Hippocampal formation (tissue), 2 donors: ENCODE data around the gene SLC22A3.
"Not testable (repeated sequence)": the region's sequence is repeated elsewhere in the genome, so short reads cannot be mapped to it uniquely, and the experiment has no call there.

Source experiments
- DNase-seq, 2 donors: peaks; one replicate each; lab custom pipeline; 2025; lab: John Stamatoyannopoulos, UW

Gene SLC22A3

DNA sequence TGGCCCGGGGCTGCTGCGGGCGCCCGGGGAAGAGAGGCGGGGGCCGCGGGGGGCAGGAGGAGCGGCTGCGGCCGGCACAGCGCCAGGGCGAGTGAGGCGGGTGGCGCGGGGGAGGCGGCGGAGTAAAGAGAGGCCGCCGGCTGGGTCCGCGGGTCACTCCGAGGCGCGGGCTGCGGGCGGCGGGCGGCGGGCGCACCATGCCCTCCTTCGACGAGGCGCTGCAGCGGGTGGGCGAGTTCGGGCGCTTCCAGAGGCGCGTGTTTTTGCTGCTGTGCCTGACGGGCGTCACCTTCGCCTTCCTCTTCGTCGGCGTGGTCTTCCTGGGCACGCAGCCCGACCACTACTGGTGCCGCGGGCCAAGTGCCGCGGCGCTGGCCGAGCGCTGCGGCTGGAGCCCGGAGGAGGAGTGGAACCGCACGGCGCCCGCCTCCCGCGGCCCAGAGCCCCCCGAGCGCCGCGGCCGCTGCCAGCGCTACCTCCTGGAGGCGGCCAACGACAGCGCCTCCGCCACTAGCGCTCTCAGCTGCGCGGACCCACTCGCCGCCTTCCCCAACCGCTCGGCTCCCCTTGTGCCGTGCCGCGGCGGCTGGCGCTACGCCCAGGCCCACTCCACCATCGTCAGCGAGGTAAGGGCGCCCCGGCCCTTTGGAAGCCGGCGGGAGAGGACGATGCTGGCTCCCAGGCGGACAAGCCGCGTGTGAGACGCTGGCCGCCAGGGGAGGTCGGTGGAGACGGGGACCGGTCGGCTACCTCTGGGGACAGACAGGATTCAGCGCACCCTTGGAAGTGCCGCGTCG lies at the start of gene SLC22A3:
TSS of gene SLC22A3 (plus strand) at position 156 of the 797 bp plus-strand sequence. CDS start at position 198, 42 bp downstream.
- no peak for DNase-seq

- no peak for DNase-seq
Measured at GRCh38 chr6:160299559-160299958, 48.6 kb upstream of the SLC22A3 start.

DNA sequence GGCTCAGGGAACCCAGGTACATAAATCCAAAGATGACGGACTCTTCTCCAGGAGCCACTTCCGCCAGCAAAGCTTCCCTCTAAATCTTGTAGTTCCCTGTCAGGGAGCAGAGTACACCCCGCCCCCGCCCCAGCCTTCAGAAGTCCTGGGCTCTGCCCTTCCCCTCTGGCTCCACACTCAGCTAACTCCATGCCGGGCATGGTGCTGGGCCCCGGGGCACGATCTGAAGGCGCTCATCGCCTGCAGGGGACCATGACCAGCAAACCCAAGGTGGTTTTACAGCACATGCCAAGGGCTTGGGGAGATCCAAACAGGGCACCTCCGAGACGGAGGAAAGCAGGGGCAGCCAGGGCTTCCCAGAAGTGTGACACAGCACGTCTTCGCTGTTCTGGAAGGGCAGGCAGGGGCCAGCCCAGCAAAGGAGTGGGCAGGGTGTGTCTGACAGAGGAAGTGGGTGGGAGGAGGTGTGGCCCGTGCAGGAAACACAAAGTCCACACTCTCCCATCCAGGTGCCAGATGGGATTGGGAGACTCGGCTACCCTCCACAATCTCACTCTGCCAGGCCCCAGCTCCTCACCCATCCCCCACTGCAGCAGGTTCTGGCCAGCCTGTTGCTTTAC lies 48.0 kb upstream of the SLC22A3 start:
- no peak for DNase-seq

DNA sequence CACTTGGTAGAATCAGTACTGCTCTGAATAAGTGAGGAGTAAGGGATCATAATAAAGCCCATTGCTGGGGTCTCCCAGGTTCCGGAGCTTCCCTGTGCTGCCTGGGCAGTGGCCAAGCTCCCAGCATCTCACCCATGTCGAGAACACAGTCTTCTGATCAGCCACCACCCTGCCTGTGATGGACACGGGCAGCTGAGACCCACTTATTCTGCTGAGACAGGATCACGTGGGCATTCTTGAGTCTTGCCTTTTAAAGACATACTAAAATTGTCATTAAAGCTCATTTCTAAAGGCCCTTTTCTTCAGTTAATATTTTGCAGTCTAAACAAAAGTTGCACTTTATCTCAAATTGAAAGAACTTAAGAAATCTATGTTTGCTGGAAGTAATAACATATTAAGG lies 46.8 kb upstream of the SLC22A3 start:
- DNase-seq, result no peak

- DNase-seq, result not testable (repeated sequence)
Measured at GRCh38 chr6:160302431-160303082, 45.6 kb upstream of the SLC22A3 start.

GRCh38 chr6:160303806-160304205 lies 44.4 kb upstream of the SLC22A3 start:
- no peak for DNase-seq

- peak; percentile 19 to 43 for DNase-seq
Measured at GRCh38 chr6:160305926-160306713, 42.1 kb upstream of the SLC22A3 start.

- no peak for DNase-seq
Measured at GRCh38 chr6:160309718-160310117, 38.5 kb upstream of the SLC22A3 start.

DNA sequence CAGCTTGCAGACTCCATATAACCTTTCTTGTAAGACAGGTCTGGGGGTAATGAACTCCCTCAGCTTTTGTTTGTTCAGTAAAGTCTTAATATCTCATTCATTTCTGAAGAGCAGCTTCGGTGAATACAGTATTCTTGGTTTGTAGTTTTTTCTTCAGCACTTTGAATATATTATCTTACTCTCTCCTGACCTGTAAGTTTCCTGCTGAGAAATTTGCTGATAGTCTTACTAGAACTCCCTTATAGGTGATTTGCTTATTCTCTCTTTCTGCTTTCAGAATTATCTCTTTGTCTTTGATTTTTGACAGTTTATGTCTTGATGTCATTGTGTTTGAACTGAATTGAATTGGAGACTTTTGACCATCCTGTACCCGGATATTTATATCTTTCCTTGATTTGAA lies 35.3 kb upstream of the SLC22A3 start:
- no peak for DNase-seq

GRCh38 chr6:160315310-160315709 lies 32.9 kb upstream of the SLC22A3 start:
- no peak for DNase-seq

- DNase-seq, result no peak
Measured at GRCh38 chr6:160316261-160316660, 31.9 kb upstream of the SLC22A3 start.

DNA sequence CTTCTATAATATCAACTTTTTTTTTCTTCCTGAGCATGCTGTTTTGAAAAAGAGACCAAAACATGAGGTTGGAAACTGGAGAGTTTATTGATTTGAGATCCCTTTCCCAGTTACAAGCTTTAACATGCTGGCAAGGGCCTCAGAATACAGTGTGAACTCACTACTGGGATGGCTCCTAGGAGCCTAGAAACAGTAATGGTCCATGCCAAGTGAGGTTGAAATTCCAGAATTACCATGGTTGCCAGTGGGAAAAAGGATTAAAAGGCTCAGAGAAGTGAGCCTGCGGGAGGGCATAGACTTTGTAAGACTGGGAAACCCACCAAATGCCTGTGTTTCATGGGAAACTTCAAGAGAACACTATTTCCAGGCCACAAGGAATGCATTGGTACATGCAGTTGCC lies 28.9 kb upstream of the SLC22A3 start:
- DNase-seq, result no peak

DNA sequence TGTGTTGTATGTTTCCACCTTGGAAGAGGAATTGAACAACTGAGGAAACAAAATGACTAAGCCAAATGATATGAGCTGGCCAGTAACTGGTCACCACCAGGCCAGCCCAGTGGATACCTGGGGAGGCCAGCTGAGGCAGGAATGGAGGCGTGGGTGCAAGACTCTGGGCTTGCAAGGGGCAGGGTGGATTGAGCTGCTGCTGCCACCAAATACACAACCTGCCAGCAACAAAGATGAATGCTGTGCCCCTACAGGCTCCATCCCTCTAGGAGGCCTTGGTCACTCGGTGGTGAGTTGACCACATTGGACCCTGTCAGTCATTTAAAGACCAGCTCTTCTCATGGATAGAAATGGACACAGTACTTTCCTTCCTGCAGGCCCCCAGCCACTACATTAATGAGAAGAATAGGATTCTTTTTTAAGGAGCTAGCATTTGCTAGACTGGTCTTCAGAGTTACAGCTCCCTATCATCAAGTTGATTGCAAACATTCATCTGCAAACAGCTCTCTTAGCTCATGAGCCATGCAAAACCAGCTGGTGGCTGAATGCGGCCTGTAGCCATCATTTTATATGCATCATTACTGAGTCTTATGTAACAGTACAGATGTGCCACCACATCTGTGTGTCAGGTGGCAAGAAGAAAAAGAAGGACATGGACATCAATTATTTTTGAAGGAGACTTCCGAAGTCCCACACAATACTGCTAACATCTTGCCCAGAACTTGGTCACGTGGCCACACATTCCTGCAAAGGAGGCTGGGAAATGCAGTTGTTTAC lies 26.3 kb upstream of the SLC22A3 start:
- no peak for DNase-seq

- no peak for DNase-seq
Measured at GRCh38 chr6:160327981-160328380, 20.2 kb upstream of the SLC22A3 start.

GRCh38 chr6:160328447-160328846 lies 19.7 kb upstream of the SLC22A3 start:
- no peak for DNase-seq

DNA sequence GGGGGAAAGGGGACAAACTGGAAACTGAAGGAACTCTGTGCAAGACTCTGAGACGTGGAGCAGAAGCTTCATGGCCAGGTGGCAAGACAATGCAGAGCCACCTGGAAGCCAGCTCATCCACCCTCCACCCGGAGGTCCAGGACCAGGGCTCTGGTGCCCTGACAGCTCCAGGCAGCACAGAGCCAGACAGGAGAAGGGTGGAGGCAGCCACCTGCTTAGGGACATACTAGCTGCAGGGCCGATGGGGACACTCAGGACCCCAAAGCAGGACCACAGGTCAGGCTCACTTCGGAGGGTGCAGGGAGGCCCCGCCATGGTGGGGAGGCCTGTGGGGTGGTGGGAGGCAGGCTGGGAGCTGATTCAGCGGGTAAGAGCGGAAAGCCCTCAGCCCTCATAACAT lies 19.0 kb upstream of the SLC22A3 start:
- no peak for DNase-seq

DNA sequence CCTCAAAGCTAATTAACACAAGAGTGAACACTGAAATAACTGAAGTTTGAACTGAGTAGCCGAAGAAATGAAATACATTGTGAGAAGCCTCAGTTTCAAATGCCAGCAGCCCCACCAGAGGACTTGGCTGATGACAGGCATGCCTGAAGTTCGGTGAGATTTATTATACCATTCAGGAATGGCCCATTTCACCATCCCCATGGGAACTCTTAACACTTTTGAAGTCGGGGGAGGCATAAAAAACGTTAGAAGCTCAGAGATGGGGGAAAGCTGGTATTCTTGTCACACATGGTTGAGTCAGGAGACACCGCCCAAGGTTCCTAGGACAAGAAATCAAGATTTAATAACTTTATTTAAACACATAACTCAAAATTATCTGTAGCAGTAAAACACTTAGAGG lies 17.6 kb upstream of the SLC22A3 start:
- no peak for DNase-seq

DNA sequence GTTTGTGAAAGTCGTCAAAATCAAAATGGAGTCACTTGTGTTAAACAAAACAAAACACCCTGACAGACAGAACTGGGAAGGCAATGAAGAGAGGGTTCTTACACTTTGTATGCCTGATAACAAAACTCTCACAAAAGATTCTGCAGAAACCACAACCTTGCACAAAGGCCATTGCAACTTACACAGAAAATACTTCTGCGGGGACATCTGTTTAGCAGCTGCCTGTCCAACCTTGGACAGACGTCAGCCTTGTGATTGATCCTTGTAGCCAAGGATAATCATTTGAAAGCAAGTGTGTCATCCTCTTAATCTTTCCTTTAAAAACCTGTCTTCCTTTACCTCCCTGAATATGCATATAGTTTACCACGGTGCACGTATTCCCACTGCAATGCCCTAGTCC lies 17.0 kb upstream of the SLC22A3 start:
- no peak for DNase-seq

GRCh38 chr6:160331753-160332152 lies 16.4 kb upstream of the SLC22A3 start:
- DNase-seq, result no peak

DNA sequence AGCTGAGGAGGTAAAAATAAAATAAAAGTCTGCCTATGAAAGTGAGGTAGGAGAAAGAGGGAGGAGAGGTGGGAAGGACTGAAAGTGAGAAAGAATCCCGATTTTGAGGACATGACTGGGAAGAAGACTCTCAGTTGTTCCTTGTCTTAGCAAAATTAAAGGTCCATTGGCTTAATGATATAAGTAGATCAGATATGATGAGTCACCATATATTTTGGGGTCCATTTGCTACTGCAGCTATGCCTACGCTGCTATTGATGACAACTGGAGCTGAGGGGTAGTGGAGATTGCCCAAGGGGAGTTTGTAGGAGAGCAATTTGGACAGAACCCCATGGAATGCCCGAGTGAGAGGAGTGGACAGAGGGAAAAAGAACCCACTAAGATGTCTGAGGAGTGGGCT lies 15.1 kb upstream of the SLC22A3 start:
- DNase-seq, result no peak

GRCh38 chr6:160333841-160334240 lies 14.3 kb upstream of the SLC22A3 start:
- no peak for DNase-seq
